AG10803 (cell line): ENCODE measurements around the gene METAP2.

ENCODE experiments used
- DNase-seq: peaks from one replicate; pipeline ENCODE4 v3.0.0; 2010; ENCODE audit warnings: low read depth
- H3K4me3 ChIP-seq: 2 replicates; pipeline ENCODE4 v1.5.1; 2011; ENCODE audit warnings: mild to moderate bottlenecking, low read length, control low read depth
- CTCF ChIP-seq: conservative IDR thresholded peaks from 2 replicates; pipeline ENCODE4 v1.5.1; 2011; ENCODE audit warnings: mild to moderate bottlenecking, low read length, control low read depth, inconsistent platforms

Gene METAP2

GRCh38 chr12:95484524-95484923 is 10.6 kb downstream of the METAP2 start:
- no peak for TF ChIP-seq CTCF
- peak; percentile 30 for DNase-seq
- no peak overlapping the region for H3K4me3 ChIP-seq

GRCh38 chr12:95487024-95487423 is 13.1 kb downstream of the METAP2 start:
- DNase-seq = peak; percentile 1
- TF ChIP-seq CTCF = no peak
- no peak overlapping the region for H3K4me3 ChIP-seq

- no peak overlapping the region for H3K4me3 ChIP-seq
- no peak for DNase-seq
- TF ChIP-seq CTCF = no peak
Measured at GRCh38 chr12:95492462-95492861, 18.5 kb downstream of the METAP2 start.

- no peak for TF ChIP-seq CTCF
Measured at GRCh38 chr12:95494888-95495287, 20.9 kb downstream of the METAP2 start.

GRCh38 chr12:95495433-95495832 is 21.5 kb downstream of the METAP2 start:
- H3K4me3 ChIP-seq = no peak overlapping the region
- DNase-seq = no peak
- TF ChIP-seq CTCF = no peak

More at GRCh38 chr12:95494888-95495287, 20.9 kb downstream of the METAP2 start:
- no peak for DNase-seq
- H3K4me3 ChIP-seq = no peak overlapping the region

- DNase-seq = no peak
- no peak for TF ChIP-seq CTCF
- no peak overlapping the region for H3K4me3 ChIP-seq
Measured at GRCh38 chr12:95497031-95497430, 23.1 kb downstream of the METAP2 start.

GRCh38 chr12:95498968-95499367 is 25.0 kb downstream of the METAP2 start:
- no peak overlapping the region for H3K4me3 ChIP-seq
- no peak for DNase-seq
- no peak for TF ChIP-seq CTCF
